OCI-LY7 (cell line): ENCODE results near the gene SLC25A21. TPM values are rescaled to one million over a fixed set of nuclear protein-coding genes. Genes with fewer than 3 reads are reported as not detected.

Experiments
- BruUV-seq: library from RNA; stranded (reverse); fragments of 400-500 nt; replicated peaks from 2 replicates; lab custom pipeline; 2021; lab: Mats Ljungman, UMichigan
- CTCF ChIA-PET: fragments of 300-600 bp; sonication (Branson Sonifier 250); formaldehyde crosslinking; loops from one replicate; lab custom pipeline; 2022; ENCODE audit warnings: antibody characterized with exemption; ENCODE audit not compliant: unreplicated experiment; lab: Charles Lee
- POLR2A ChIA-PET: fragments of 300-600 bp; sonication (Branson Sonifier 250); formaldehyde crosslinking; loops from one replicate; lab custom pipeline; 2022; ENCODE audit warnings: antibody characterized with exemption; lab: Charles Lee
- DNase-seq: peaks from one replicate; pipeline ENCODE4 v3.0.0-alpha.2; 2015; ENCODE audit warnings: low spot score
- H2AFZ ChIP-seq: fragments of 200-600 bp; sonication (generic), shearing (Covaris generic); 2 replicates; pipeline ENCODE4 v1.6.1; 2014; ENCODE audit warnings: mild to moderate bottlenecking, antibody characterized with exemption, low read length, moderate library complexity
- H3K27ac ChIP-seq: fragments of 200-600 bp; sonication (generic); 2 replicates; pipeline ENCODE4 v1.5.1; 2014; ENCODE audit warnings: mixed run types, low read depth, mild to moderate bottlenecking, moderate library complexity, low read length, inconsistent platforms; ENCODE audit not compliant: poor library complexity, severe bottlenecking
- H3K36me3 ChIP-seq: fragments of 200-600 bp; sonication (generic); 2 replicates; pipeline ENCODE4 v1.6.1; 2014; ENCODE audit warnings: mild to moderate bottlenecking, antibody characterized with exemption, low read length, moderate library complexity, mixed read lengths; ENCODE audit not compliant: insufficient read depth
- H3K4me1 ChIP-seq: fragments of 200-600 bp; sonication (generic); 2 replicates; pipeline ENCODE4 v1.5.1; 2014; ENCODE audit warnings: mild to moderate bottlenecking, low read length; ENCODE audit not compliant: insufficient read depth, poor library complexity, severe bottlenecking
- H3K4me2 ChIP-seq: fragments of 200-600 bp; sonication (generic); 2 replicates; pipeline ENCODE4 v1.6.1; 2014; ENCODE audit warnings: mild to moderate bottlenecking, low read length
- H3K4me3 ChIP-seq: fragments of 200-600 bp; sonication (generic); 2 replicates; pipeline ENCODE4 v1.5.1; 2014; ENCODE audit warnings: mild to moderate bottlenecking, low read depth, low read length; ENCODE audit not compliant: poor library complexity, severe bottlenecking
- H3K79me2 ChIP-seq: fragments of 200-600 bp; sonication (generic); 2 replicates; pipeline ENCODE4 v1.6.1; 2016; ENCODE audit warnings: low read depth, mild to moderate bottlenecking, low read length, moderate library complexity, mixed read lengths; ENCODE audit not compliant: insufficient read depth
- H3K9me2 ChIP-seq: fragments of 200-600 bp; sonication (generic); 2 replicates; pipeline ENCODE4 v1.6.1; 2016; ENCODE audit warnings: mild to moderate bottlenecking, low read length, mixed read lengths; ENCODE audit not compliant: insufficient read depth
- H3K9me3 ChIP-seq: fragments of 200-600 bp; sonication (generic); 2 replicates; pipeline ENCODE4 v1.6.1; 2014; ENCODE audit warnings: mild to moderate bottlenecking, mixed run types, low read length, mixed read lengths
- H4K20me1 ChIP-seq: fragments of 200-600 bp; sonication (generic); 2 replicates; pipeline ENCODE4 v1.6.1; 2014; ENCODE audit warnings: mild to moderate bottlenecking, antibody characterized with exemption, low read length, moderate library complexity, mixed read lengths; ENCODE audit not compliant: insufficient read depth
- CTCF ChIP-seq: fragments of 200-600 bp; sonication (generic); conservative IDR thresholded peaks from 2 replicates; pipeline ENCODE4 v1.5.1; 2014; ENCODE audit warnings: mild to moderate bottlenecking, antibody characterized with exemption, low read length, moderate library complexity, mixed read lengths
- EZH2phosphoT487 ChIP-seq: fragments of 200-600 bp; sonication (generic); IDR thresholded peaks from 2 replicates; pipeline ENCODE4 v1.6.1; 2018; ENCODE audit warnings: low read depth, borderline replicate concordance, mild to moderate bottlenecking, mixed run types, antibody characterized with exemption, low read length, moderate library complexity, mixed read lengths
- intact Hi-C: fragments of 100-400 bp; cut with micrococcal nuclease; formaldehyde crosslinking; loops from one replicate; pipeline ENCODE4 v1.10.0; 2022; ENCODE audit not compliant: unreplicated experiment
- total RNA-seq, 2 experiments: library from RNA; depleted of rRNA in 1 of 2; stranded (reverse); fragments of >200 nt in 1 of 2; shearing (Covaris generic) in 1 of 2; gene quantifications; 2 replicates each; pipeline ENCODE4 v1.2.3, GENCODE V29; 2014 to 2022

Gene SLC25A21
- total RNA-seq, 2 experiments from 2014 or later: not detected

- POLR2A ChIA-PET: interaction anchor here (0.5 kb wide), 1 partner anchor 67 kb away, joined by 3 read pairs; no protein-coding TSS in a partner anchor
- Histone ChIP-seq H3K4me3 (no peak overlapping the region), H3K4me2 (no peak overlapping the region), H2AFZ (no peak overlapping the region), H3K4me1 (no peaks in the 10 kb centered on the region), H4K20me1 (no peaks in the 10 kb centered on the region), H3K27ac (no peak overlapping the region), H3K36me3 (no peaks in the 10 kb centered on the region), H3K9me3 (no peaks in the 10 kb centered on the region), H3K9me2 (no peaks in the 10 kb centered on the region), H3K79me2 (no peaks in the 10 kb centered on the region)
- TF ChIP-seq EZH2phosphoT487 (no peak), CTCF (no peak)
- no TSS peak for BruUV-seq
- CTCF ChIA-PET: no interaction called here
- no peak for DNase-seq
- intact Hi-C loops: no loop called here
These were observed 137.0 kb downstream of the SLC25A21 start for GRCh38 chr14:37035401-37035800.

- no TSS peak for BruUV-seq
- no peak overlapping the region for H3K4me2 ChIP-seq
- CTCF ChIA-PET: no interaction called here
These were observed 137.8 kb downstream of the SLC25A21 start for GRCh38 chr14:37034410-37035285.

More at GRCh38 chr14:37034410-37035285, 137.8 kb downstream of the SLC25A21 start:
- Histone ChIP-seq H3K9me2 (no peaks in the 10 kb centered on the region), H4K20me1 (no peaks in the 10 kb centered on the region), H3K9me3 (no peaks in the 10 kb centered on the region), H3K27ac (no peak overlapping the region), H3K4me1 (no peaks in the 10 kb centered on the region), H3K79me2 (no peaks in the 10 kb centered on the region), H3K36me3 (no peaks in the 10 kb centered on the region), H2AFZ (no peak overlapping the region), H3K4me3 (no peak overlapping the region)
- POLR2A ChIA-PET: no interaction called here
- DNase-seq: no peak
- TF ChIP-seq CTCF (no peak), EZH2phosphoT487 (no peak)
- intact Hi-C loops: no loop called here
